Measurements from ENCODE around the gene ANKLE1. TPM values are rescaled to one million over a fixed set of nuclear protein-coding genes. Genes with fewer than 3 reads are reported as not detected.

The ANKLE1 gene
- polyA plus RNA-seq, 1 experiment: 0.33 TPM

DNA sequence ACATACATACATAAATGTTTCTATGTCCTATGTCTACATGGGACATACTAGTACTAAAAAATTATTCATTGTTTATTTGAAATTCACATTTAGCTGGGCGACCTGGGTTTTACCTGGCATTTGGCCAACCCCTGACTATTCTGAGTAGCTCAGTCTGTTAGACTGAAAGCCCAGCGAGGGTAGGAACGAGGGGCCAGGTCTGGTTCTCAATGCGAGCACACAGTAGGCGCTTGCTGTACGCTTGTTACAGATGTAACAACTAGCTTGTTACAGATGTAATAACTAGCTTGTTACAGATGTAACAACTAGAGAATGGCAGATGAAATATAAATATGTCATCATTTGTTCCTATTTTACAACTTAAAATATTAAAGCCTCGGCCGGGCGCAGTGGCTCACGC, 53.9 kb downstream of the ANKLE1 start:
- ChIA-PET CTCF (interaction anchor here (0.7 to 1.4 kb wide), 2 partner anchors 10 to 50 kb away, joined by 3 read pairs; no protein-coding TSS in a partner anchor), POLR2A (no interaction called here)

More for the DNA sequence above, 53.9 kb downstream of the ANKLE1 start:
- no peak for DNase-seq (ENCODE audit: low read depth, low spot score)
- TF ChIP-seq, protein P1, sequence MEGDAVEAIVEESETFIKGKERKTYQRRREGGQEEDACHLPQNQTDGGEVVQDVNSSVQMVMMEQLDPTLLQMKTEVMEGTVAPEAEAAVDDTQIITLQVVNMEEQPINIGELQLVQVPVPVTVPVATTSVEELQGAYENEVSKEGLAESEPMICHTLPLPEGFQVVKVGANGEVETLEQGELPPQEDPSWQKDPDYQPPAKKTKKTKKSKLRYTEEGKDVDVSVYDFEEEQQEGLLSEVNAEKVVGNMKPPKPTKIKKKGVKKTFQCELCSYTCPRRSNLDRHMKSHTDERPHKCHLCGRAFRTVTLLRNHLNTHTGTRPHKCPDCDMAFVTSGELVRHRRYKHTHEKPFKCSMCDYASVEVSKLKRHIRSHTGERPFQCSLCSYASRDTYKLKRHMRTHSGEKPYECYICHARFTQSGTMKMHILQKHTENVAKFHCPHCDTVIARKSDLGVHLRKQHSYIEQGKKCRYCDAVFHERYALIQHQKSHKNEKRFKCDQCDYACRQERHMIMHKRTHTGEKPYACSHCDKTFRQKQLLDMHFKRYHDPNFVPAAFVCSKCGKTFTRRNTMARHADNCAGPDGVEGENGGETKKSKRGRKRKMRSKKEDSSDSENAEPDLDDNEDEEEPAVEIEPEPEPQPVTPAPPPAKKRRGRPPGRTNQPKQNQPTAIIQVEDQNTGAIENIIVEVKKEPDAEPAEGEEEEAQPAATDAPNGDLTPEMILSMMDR (IDR thresholded peaks at IDR 0.05; ENCODE audit: low read depth, low read length): no peak
- Histone ChIP-seq H3K9me3 (ENCODE audit: control insufficient read depth, insufficient read depth, low read length) (peaks cover 8% of the 10 kb centered on the region; the same call in 1 of the 2 replicates), H3K27ac (ENCODE audit: low read depth, low read length) (no peak overlapping the region), H3K4me3 (ENCODE audit: low read depth, low read length) (no peak overlapping the region), H3K27me3 (ENCODE audit: control insufficient read depth, insufficient read depth, low read length) (no peaks in the 10 kb centered on the region)

Other genes starting within 250 kb of the ANKLE1 start
- 4.6 and 4.9 TPM in 2 replicates for gene HAUS8, start 206.4 kb upstream of the ANKLE1 start, polyA plus RNA-seq (2011; rRNA removed)
- gene MYO9B, start 206.1 kb upstream of the ANKLE1 start, polyA plus RNA-seq (2011; rRNA removed): 34.5 and 42.5 TPM in 2 replicates
- gene USE1, start 66.5 kb upstream of the ANKLE1 start, polyA plus RNA-seq (2011; rRNA removed): 21.1 and 25.1 TPM in 2 replicates
- gene OCEL1, start 55.7 kb upstream of the ANKLE1 start, polyA plus RNA-seq (2011; rRNA removed): 4.6 and 6.7 TPM in 2 replicates
- gene NR2F6, start 36.0 kb upstream of the ANKLE1 start, polyA plus RNA-seq (2011; rRNA removed): 16.3 and 18.9 TPM in 2 replicates
- gene USHBP1, start 17.2 kb upstream of the ANKLE1 start, polyA plus RNA-seq (2011; rRNA removed): not detected in 2 replicates
- 92.0 and 98.6 TPM in 2 replicates for gene BABAM1, start 14.5 kb upstream of the ANKLE1 start, polyA plus RNA-seq (2011; rRNA removed)
- 6.1 and 8.6 TPM in 2 replicates for gene ABHD8, start 21.5 kb downstream of the ANKLE1 start, polyA plus RNA-seq (2011; rRNA removed)
- 23.2 and 24.3 TPM in 2 replicates for gene MRPL34, start 24.0 kb downstream of the ANKLE1 start, polyA plus RNA-seq (2011; rRNA removed)
- gene DDA1, start 27.7 kb downstream of the ANKLE1 start, polyA plus RNA-seq (2011; rRNA removed): 38.7 and 40.7 TPM in 2 replicates
- gene ANO8, start 53.0 kb downstream of the ANKLE1 start, polyA plus RNA-seq (2011; rRNA removed): 1.8 and 2.0 TPM in 2 replicates
- 4.7 TPM in 2 replicates for gene GTPBP3, start 55.7 kb downstream of the ANKLE1 start, polyA plus RNA-seq (2011; rRNA removed)
- not detected in 2 replicates for gene PLVAP, start 95.4 kb downstream of the ANKLE1 start, polyA plus RNA-seq (2011; rRNA removed)
- gene CCDC194, start 112.3 kb downstream of the ANKLE1 start, polyA plus RNA-seq (2011; rRNA removed): not detected in 2 replicates
- 1.9 and 2.8 TPM in 2 replicates for gene BST2, start 123.7 kb downstream of the ANKLE1 start, polyA plus RNA-seq (2011; rRNA removed)
- gene MVB12A, start 138.1 kb downstream of the ANKLE1 start, polyA plus RNA-seq (2011; rRNA removed): 22.5 and 30.1 TPM in 2 replicates
- gene TMEM221, start 166.8 kb downstream of the ANKLE1 start, polyA plus RNA-seq (2011; rRNA removed): 0.05 and 0.07 TPM in 2 replicates
- gene NXNL1, start 179.0 kb downstream of the ANKLE1 start, polyA plus RNA-seq (2011; rRNA removed): not detected in 2 replicates
- gene SLC27A1, start 188.6 kb downstream of the ANKLE1 start, polyA plus RNA-seq (2011; rRNA removed): 8.3 and 9.4 TPM in 2 replicates
- gene PGLS, start 229.7 kb downstream of the ANKLE1 start, polyA plus RNA-seq (2011; rRNA removed): 40.5 and 60.8 TPM in 2 replicates

Data from AG04450 (cell line).